ENCODE results near the gene POLD3. TPM values are rescaled to one million over a fixed set of nuclear protein-coding genes. Genes with fewer than 3 reads are reported as not detected.

POLD3 gene
- polyA plus RNA-seq, 1 donor from 2014 or later, result 16.8 TPM

DNA sequence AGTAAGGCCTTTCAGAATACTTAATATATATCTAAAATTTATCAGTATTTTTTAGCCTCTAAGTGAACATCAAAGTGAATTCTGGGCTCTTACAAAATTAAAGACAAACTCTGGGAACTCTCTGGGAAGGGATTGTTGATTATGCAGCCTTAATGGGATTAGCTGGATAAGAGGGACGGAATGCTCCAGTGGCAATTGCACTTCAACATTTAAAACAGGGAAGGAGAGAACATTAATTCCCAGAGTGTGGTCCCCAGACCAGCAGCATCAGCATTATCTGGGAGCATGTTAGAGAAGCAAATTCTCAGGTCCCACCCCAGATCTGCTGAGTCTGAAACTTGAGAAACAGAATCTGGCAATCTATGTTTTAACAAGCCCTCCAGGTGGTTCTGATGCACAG, 46.5 kb downstream of the POLD3 start:
- H3K9ac ChIP-seq (ENCODE audit: low read length), result no peak overlapping the region
- no peak overlapping the region for H3K27ac ChIP-seq (ENCODE audit: low read length)
- H3F3A ChIP-seq (ENCODE audit: insufficient read depth, low read length, poor library complexity, severe bottlenecking), result no peaks in the 10 kb centered on the region
- no peak overlapping the region for H3K4me2 ChIP-seq (ENCODE audit: low read length)
- H4K20me1 ChIP-seq (ENCODE audit: insufficient read depth), result no peaks in the 10 kb centered on the region
- peaks cover 14% of the 10 kb centered on the region for H3K36me3 ChIP-seq (ENCODE audit: insufficient read depth, low read length)
- no peaks in the 10 kb centered on the region for H3K9me2 ChIP-seq (ENCODE audit: insufficient read depth, low read length)
- H3K9me3 ChIP-seq (ENCODE audit: low read length), result no peaks in the 10 kb centered on the region
- TF ChIP-seq, protein P1, sequence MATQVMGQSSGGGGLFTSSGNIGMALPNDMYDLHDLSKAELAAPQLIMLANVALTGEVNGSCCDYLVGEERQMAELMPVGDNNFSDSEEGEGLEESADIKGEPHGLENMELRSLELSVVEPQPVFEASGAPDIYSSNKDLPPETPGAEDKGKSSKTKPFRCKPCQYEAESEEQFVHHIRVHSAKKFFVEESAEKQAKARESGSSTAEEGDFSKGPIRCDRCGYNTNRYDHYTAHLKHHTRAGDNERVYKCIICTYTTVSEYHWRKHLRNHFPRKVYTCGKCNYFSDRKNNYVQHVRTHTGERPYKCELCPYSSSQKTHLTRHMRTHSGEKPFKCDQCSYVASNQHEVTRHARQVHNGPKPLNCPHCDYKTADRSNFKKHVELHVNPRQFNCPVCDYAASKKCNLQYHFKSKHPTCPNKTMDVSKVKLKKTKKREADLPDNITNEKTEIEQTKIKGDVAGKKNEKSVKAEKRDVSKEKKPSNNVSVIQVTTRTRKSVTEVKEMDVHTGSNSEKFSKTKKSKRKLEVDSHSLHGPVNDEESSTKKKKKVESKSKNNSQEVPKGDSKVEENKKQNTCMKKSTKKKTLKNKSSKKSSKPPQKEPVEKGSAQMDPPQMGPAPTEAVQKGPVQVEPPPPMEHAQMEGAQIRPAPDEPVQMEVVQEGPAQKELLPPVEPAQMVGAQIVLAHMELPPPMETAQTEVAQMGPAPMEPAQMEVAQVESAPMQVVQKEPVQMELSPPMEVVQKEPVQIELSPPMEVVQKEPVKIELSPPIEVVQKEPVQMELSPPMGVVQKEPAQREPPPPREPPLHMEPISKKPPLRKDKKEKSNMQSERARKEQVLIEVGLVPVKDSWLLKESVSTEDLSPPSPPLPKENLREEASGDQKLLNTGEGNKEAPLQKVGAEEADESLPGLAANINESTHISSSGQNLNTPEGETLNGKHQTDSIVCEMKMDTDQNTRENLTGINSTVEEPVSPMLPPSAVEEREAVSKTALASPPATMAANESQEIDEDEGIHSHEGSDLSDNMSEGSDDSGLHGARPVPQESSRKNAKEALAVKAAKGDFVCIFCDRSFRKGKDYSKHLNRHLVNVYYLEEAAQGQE (IDR thresholded peaks at IDR 0.05; ENCODE audit: borderline replicate concordance), result no peak
- no peak overlapping the region for H3K4me3 ChIP-seq (ENCODE audit: low read length)
- H3K79me2 ChIP-seq (replicated peaks; ENCODE audit: insufficient read depth, low read length), result no peaks in the 10 kb centered on the region
- no peak overlapping the region for H2AFZ ChIP-seq (ENCODE audit: low read depth, low read length)
- H3K27me3 ChIP-seq (ENCODE audit: insufficient read depth, low read depth, low read length), result no peaks in the 10 kb centered on the region

DNA sequence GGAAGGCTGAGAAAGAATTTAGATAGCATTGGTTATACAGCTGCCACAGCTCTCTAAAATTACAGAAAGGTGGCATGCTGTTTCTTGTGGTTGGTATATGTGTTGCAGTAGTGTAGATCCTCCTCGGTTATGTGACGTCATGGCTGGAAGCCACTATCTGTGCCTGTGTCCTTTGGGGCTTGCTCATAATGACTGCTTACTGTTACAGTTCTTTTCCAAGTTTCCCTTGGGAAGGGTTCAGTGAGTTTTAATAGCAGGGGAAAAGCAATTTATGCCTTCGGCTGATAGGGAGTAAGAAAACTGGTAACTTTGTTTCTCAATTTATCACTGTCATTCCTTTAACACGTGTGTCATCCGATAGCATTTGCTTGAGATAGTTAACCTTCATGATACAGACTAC, 47.2 kb downstream of the POLD3 start:
- Histone ChIP-seq H3K9me3 (ENCODE audit: low read length) (no peaks in the 10 kb centered on the region), H4K20me1 (ENCODE audit: insufficient read depth) (no peaks in the 10 kb centered on the region), H3K36me3 (ENCODE audit: insufficient read depth, low read length) (peaks cover 14% of the 10 kb centered on the region), H3K9ac (ENCODE audit: low read length) (no peak overlapping the region), H3K4me3 (ENCODE audit: low read length) (no peak overlapping the region), H3K79me2 (replicated peaks; ENCODE audit: insufficient read depth, low read length) (no peaks in the 10 kb centered on the region), H3K9me2 (ENCODE audit: insufficient read depth, low read length) (no peaks in the 10 kb centered on the region), H3F3A (ENCODE audit: insufficient read depth, low read length, poor library complexity, severe bottlenecking) (no peaks in the 10 kb centered on the region), H3K27ac (ENCODE audit: low read length) (no peak overlapping the region), H3K27me3 (ENCODE audit: insufficient read depth, low read depth, low read length) (no peaks in the 10 kb centered on the region), H2AFZ (ENCODE audit: low read depth, low read length) (no peak overlapping the region), H3K4me2 (ENCODE audit: low read length) (no peak overlapping the region)
- no peak for TF ChIP-seq CTCF (IDR thresholded peaks at IDR 0.05; ENCODE audit: poor library complexity, severe bottlenecking)
- TF ChIP-seq, protein P1 (IDR thresholded peaks at IDR 0.05; ENCODE audit: borderline replicate concordance), result no peak
- no peak for TF ChIP-seq EZH2 (IDR thresholded peaks at IDR 0.05; ENCODE audit: borderline replicate concordance, insufficient read depth, low read length, poor library complexity, severe bottlenecking)
- no peak for TF ChIP-seq MXI1 (conservative IDR thresholded peaks at IDR 0.05; ENCODE audit: poor library complexity, severe bottlenecking)
- TF ChIP-seq RAD21 (conservative IDR thresholded peaks at IDR 0.05), result no peak
- TF ChIP-seq SMC3 (conservative IDR thresholded peaks at IDR 0.05; ENCODE audit: poor library complexity), result no peak
- no peak for TF ChIP-seq TAF1 (IDR thresholded peaks at IDR 0.05; ENCODE audit: low read depth)
- TF ChIP-seq POLR2AphosphoS5 (IDR thresholded peaks at IDR 0.05), result no peak
- no peak for TF ChIP-seq EP300 (conservative IDR thresholded peaks at IDR 0.05; ENCODE audit: poor library complexity, severe bottlenecking)
